Adipocyte (in vitro differentiated cells): ENCODE data around the gene FREM2.

Experiments
- DNase-seq: peaks from one replicate; pipeline ENCODE4 v3.0.0-alpha.2; 2015; ENCODE audit warnings: low read depth
- H3K27me3 ChIP-seq: replicated peaks from 2 replicates; pipeline ENCODE4 v1.7.0; 2013; ENCODE audit warnings: mild to moderate bottlenecking, low read length, moderate library complexity; ENCODE audit not compliant: control insufficient read depth, insufficient read depth
- H3K36me3 ChIP-seq: 2 replicates; pipeline ENCODE4 v1.7.0; 2013; ENCODE audit warnings: low read length, mild to moderate bottlenecking, moderate library complexity; ENCODE audit not compliant: control insufficient read depth, insufficient read depth, severe bottlenecking
- H3K4me1 ChIP-seq: 2 replicates; pipeline ENCODE4 v1.7.0; 2013; ENCODE audit warnings: mild to moderate bottlenecking, low read length, moderate library complexity; ENCODE audit not compliant: control insufficient read depth, insufficient read depth
- H3K4me3 ChIP-seq: 2 replicates; pipeline ENCODE4 v1.7.0; 2013; ENCODE audit warnings: mild to moderate bottlenecking, low read length, moderate library complexity
- H3K9ac ChIP-seq: 2 replicates; pipeline ENCODE4 v1.7.0; 2013; ENCODE audit warnings: mild to moderate bottlenecking, low read length, moderate library complexity
- H3K9me3 ChIP-seq: 2 replicates; pipeline ENCODE4 v1.7.0; 2013; ENCODE audit warnings: mild to moderate bottlenecking, low read length, moderate library complexity; ENCODE audit not compliant: control insufficient read depth

The FREM2 gene

GRCh38 chr13:38767506-38768265 lies 80.8 kb downstream of the FREM2 start:
- Histone ChIP-seq H3K36me3 (no peaks in the 10 kb centered on the region), H3K9ac (no peak overlapping the region), H3K9me3 (no peaks in the 10 kb centered on the region), H3K4me1 (no peaks in the 10 kb centered on the region), H3K27me3 (peaks cover 5% of the 10 kb centered on the region), H3K4me3 (no peak overlapping the region)
- no peak for DNase-seq

GRCh38 chr13:38769526-38769925 lies 82.6 kb downstream of the FREM2 start:
- no peaks in the 10 kb centered on the region for H3K9me3 ChIP-seq
- no peak overlapping the region for H3K9ac ChIP-seq
- DNase-seq: no peak

GRCh38 chr13:38775085-38775484 lies 88.2 kb downstream of the FREM2 start:
- no peaks in the 10 kb centered on the region for H3K36me3 ChIP-seq
- H3K27me3 ChIP-seq: no peaks in the 10 kb centered on the region
- H3K4me1 ChIP-seq: no peaks in the 10 kb centered on the region
- H3K9me3 ChIP-seq: peaks cover 4% of the 10 kb centered on the region
- no peak for DNase-seq
- H3K4me3 ChIP-seq: no peak overlapping the region
- H3K9ac ChIP-seq: no peak overlapping the region

More at GRCh38 chr13:38769526-38769925, 82.6 kb downstream of the FREM2 start:
- H3K4me3 ChIP-seq: no peak overlapping the region
- H3K27me3 ChIP-seq: no peaks in the 10 kb centered on the region
- H3K36me3 ChIP-seq: no peaks in the 10 kb centered on the region
- no peaks in the 10 kb centered on the region for H3K4me1 ChIP-seq

- no peaks in the 10 kb centered on the region for H3K4me1 ChIP-seq
- H3K4me3 ChIP-seq: no peak overlapping the region
- DNase-seq: no peak
- no peaks in the 10 kb centered on the region for H3K36me3 ChIP-seq
- no peak overlapping the region for H3K9ac ChIP-seq
- no peaks in the 10 kb centered on the region for H3K27me3 ChIP-seq
- peaks cover 4% of the 10 kb centered on the region for H3K9me3 ChIP-seq
Observed at GRCh38 chr13:38777347-38778119, 90.7 kb downstream of the FREM2 start.

- H3K4me1 ChIP-seq: no peaks in the 10 kb centered on the region
- no peaks in the 10 kb centered on the region for H3K27me3 ChIP-seq
- H3K9me3 ChIP-seq: peaks cover 4% of the 10 kb centered on the region
- no peaks in the 10 kb centered on the region for H3K36me3 ChIP-seq
- H3K9ac ChIP-seq: no peak overlapping the region
- H3K4me3 ChIP-seq: no peak overlapping the region
- no peak for DNase-seq
Observed at GRCh38 chr13:38781539-38781938, 94.7 kb downstream of the FREM2 start.

GRCh38 chr13:38784036-38784880 lies 97.4 kb downstream of the FREM2 start:
- H3K36me3 ChIP-seq: no peaks in the 10 kb centered on the region
- H3K4me1 ChIP-seq: no peaks in the 10 kb centered on the region
- DNase-seq: no peak
- no peaks in the 10 kb centered on the region for H3K9me3 ChIP-seq
- no peak overlapping the region for H3K9ac ChIP-seq
- no peaks in the 10 kb centered on the region for H3K27me3 ChIP-seq
- H3K4me3 ChIP-seq: no peak overlapping the region

- no peaks in the 10 kb centered on the region for H3K4me1 ChIP-seq
- no peaks in the 10 kb centered on the region for H3K36me3 ChIP-seq
- H3K27me3 ChIP-seq: no peaks in the 10 kb centered on the region
- DNase-seq: no peak
- no peaks in the 10 kb centered on the region for H3K9me3 ChIP-seq
- H3K9ac ChIP-seq: no peak overlapping the region
- no peak overlapping the region for H3K4me3 ChIP-seq
Observed at GRCh38 chr13:38785042-38785441, 98.2 kb downstream of the FREM2 start.

- no peak overlapping the region for H3K4me3 ChIP-seq
- no peak for DNase-seq
- no peaks in the 10 kb centered on the region for H3K27me3 ChIP-seq
- H3K9me3 ChIP-seq: no peaks in the 10 kb centered on the region
- no peaks in the 10 kb centered on the region for H3K4me1 ChIP-seq
- no peak overlapping the region for H3K9ac ChIP-seq
- no peaks in the 10 kb centered on the region for H3K36me3 ChIP-seq
Observed at GRCh38 chr13:38785490-38785889, 98.6 kb downstream of the FREM2 start.

GRCh38 chr13:38787550-38787949 lies 100.7 kb downstream of the FREM2 start:
- Histone ChIP-seq H3K27me3 (no peaks in the 10 kb centered on the region), H3K9me3 (no peaks in the 10 kb centered on the region), H3K9ac (no peak overlapping the region), H3K4me3 (no peak overlapping the region), H3K36me3 (no peaks in the 10 kb centered on the region), H3K4me1 (no peaks in the 10 kb centered on the region)
- DNase-seq: no peak

GRCh38 chr13:38796890-38797289 lies 110.0 kb downstream of the FREM2 start:
- Histone ChIP-seq H3K27me3 (no peaks in the 10 kb centered on the region), H3K36me3 (no peaks in the 10 kb centered on the region), H3K4me3 (no peak overlapping the region), H3K9me3 (peaks cover 18% of the 10 kb centered on the region), H3K9ac (no peak overlapping the region), H3K4me1 (no peaks in the 10 kb centered on the region)
- DNase-seq: no peak

- no peaks in the 10 kb centered on the region for H3K36me3 ChIP-seq
- DNase-seq: no peak
- H3K9ac ChIP-seq: no peak overlapping the region
- no peak overlapping the region for H3K4me3 ChIP-seq
- peaks cover 16% of the 10 kb centered on the region for H3K9me3 ChIP-seq
- H3K27me3 ChIP-seq: no peaks in the 10 kb centered on the region
- no peaks in the 10 kb centered on the region for H3K4me1 ChIP-seq
Observed at GRCh38 chr13:38803531-38803930, 116.7 kb downstream of the FREM2 start.
